Activated CD4-positive, alpha-beta T cell treated with anti-CD3 and anti-CD28 coated beads, Interleukin-2, amount 50 U/mL, for 16 hours (primary cell): ENCODE results near the gene NAA80.
"Not testable (repeated sequence)": the region's sequence is repeated elsewhere in the genome, so short reads cannot be mapped to it uniquely, and the experiment has no call there.

Experiments used
- DNase-seq: peaks from one replicate; pipeline ENCODE4 v3.0.0-alpha.2; 2020

Gene NAA80

GRCh38 chr3:50288387-50289007, 10.7 kb downstream of the NAA80 start:
- DNase-seq = no peak

DNA sequence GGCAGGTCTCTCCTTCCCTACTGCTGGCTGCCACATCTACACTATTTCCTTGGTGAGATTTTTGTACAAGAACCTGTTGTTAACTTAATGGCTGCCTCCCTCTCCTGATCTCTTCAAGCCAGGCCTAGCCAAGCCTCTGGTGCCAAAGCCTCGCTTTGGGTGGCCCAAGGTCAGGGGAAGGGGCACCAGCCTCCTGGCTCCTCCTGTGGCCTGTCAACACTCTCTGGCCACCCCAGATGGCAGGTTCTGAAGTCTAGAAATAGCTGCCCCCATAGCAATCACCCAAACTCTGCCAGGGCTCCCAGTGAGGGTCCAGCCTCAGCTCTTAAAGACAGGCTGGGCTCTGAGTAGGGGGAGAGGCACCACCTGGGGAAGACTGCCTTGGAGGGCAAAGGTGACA, 11.9 kb downstream of the NAA80 start:
- DNase-seq = no peak

GRCh38 chr3:50286322-50287227, 12.6 kb downstream of the NAA80 start:
- no peak for DNase-seq

DNA sequence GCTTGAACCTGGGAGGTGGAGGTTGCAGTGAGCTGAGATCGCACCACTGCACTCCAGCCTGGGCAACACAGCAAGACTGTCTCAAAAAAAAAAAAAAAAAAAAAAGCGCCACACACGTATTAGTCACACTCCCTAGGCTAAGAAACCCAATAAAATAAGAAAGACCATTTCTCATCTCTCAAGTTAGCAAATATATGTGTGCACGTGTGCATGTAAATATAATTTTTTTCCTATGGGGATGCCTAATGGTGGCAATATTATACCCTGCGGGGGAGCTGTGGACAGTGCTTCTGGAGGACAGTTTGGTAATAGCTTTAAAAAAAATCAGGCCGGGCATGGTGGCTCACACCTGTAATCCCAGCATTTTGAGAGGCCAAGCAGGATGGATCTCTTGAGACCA, 15.1 kb downstream of the NAA80 start:
- DNase-seq = not testable (repeated sequence)

DNA sequence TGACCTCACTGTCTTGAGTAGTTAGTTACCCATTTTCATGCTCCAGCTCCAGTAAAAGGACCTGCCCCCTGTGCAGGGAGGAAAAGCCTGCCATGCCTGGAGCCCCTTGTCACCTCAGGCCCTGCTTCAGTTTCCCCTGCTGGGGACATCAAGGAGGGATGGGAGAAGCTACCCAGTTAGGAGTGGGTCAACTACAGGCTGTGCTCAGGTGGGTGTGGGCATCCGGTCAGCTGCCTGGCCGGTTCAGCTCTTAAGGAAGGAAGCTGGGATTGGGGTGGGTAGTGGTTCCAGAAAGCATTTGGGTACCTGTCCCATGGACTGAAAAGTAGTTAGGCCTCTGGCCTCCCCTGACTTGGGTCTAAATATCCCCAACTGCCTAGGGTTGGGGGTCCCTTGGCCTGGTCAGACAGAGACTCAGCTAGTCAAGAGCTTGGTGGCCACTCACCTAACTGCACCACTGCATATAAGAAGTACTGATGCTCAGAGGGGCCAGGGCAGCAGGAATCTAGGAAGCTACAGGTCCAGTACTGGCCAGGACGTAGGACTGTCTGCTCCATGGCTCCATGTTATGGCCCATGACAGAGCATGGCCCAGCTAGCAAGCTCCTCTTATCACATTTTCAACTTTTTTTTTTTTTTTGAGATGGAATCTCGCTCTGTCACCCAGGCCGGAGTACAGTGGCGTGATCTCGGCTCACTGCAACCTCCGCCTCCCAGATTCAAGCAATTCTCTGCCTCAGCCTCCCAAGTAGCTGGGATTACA, 19.8 kb downstream of the NAA80 start:
- DNase-seq = no peak

DNA sequence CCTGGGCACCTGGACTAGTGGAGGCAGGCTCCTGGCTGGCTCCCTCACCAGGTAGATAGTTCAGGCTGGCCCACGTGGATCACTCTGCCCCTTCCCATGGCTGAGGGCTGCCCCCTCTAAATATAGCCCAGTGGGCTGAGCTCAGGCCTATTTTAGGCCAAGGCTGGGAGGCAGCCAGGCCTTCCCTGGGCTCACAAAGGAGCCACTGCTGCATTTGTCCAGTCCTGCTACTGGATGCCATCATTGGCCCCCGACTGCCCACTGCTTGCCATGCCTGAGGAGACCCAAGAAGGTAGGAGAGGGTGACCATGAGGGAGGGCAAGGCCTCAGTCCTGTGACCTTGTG, 20.4 kb downstream of the NAA80 start, which contains the start of gene LSMEM2:
LSMEM2 (plus strand) TSS at position 208 of the 345 bp plus-strand sequence; CDS start at position 235, 27 bp downstream.
- no peak for DNase-seq

GRCh38 chr3:50278123-50278879, 20.9 kb downstream of the NAA80 start:
- DNase-seq = no peak

DNA sequence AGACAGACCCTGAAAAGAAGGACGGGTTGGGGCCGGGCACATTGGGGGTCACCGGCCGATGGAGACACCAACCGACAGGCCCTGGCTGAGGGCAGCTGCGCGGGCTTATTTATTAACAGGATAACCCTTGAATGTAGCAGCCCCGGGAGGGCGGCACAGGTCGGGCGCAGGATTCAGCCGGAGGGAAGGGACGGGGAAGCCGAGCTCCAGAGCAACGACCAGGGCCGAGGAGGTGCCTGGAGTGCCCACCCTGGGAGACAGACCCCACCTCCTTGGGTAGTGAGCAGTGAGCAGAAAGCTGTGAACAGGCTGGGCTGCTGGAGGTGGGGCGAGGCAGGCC, 22.5 kb downstream of the NAA80 start:
- DNase-seq = no peak

DNA sequence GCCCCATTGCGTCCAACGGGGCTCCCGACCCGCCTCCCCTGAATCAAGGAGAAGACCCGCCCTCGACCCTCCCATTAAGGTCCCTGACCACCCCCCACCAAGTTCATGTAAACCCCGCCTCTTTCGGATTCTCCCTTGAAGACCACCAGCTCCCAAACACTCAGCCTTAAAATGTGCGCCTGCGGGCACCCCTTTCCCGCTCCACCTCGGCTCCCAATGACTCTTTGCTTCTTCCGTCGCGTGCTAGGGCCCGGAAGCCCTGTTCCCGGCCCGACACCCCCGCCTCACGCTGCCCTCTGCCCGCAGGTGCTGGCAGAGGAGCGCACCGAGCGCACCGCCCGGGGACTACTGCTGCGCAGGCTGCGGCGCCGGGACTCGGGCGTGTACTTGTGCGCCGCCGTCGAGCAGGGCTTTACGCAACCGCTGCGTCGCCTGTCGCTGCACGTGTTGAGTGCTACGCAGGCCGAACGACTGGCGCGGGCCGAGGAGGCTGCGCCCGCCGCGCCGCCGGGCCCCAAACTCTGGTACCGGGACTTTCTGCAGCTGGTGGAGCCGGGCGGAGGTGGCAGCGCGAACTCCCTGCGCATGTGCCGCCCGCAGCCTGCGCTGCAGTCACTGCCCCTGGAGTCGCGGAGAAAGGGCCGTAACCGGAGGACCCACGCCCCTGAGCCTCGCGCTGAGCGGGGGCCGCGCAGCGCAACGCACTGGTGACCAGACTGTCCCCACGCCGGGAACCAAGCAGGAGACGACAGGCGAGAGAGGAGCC, 23.0 kb downstream of the NAA80 start:
- peak; percentile 42 for DNase-seq

DNA sequence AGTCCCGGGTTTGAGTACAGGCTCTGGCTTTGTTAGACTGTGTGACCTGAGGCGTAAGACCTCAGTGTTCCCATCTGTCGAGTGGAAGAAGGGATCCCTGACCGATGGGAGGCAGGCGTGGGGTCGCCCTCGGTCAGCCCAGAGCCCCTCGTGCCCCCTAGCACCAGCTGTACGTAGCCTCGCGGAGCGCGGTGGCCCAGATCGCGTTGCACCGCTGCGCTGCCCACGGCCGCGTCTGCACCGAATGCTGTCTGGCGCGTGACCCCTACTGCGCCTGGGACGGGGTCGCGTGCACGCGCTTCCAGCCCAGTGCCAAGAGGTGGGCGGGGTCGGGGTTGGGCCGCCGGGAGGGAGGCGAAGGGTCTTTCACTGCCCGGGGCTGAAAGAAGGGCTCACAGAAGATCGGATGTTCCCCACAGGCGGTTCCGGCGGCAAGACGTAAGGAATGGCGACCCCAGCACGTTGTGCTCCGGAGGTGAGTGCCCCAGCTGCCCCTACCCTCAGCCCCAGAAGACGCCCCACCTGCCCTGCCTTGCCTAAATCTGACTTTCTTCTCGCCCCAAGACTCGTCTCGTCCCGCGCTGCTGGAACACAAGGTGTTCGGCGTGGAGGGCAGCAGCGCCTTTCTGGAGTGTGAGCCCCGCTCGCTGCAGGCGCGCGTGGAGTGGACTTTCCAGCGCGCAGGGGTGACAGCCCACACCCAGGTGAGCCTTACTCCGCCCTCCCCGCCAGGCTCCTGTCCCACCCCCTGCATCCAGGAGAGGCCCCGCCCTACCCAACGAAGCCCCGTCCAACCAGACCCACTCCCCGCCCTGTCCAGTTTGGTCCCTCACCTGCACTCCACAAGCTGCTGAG, 23.8 kb downstream of the NAA80 start:
- no peak for DNase-seq

GRCh38 chr3:50274371-50275104, 24.7 kb downstream of the NAA80 start:
- peak; percentile 80 for DNase-seq

DNA sequence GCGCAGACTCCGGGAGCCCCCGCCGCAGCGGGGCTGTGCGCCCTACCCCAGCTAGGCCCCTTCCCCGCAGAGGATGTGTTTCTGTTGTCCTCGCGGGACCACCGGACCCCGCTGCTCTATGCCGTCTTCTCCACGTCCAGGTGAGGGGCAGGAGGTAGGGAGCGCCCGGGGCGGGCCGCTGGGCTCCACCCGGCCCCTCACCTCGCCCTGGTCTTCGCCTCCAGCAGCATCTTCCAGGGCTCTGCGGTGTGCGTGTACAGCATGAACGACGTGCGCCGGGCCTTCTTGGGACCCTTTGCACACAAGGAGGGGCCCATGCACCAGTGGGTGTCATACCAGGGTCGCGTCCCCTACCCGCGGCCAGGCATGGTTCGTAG, 25.5 kb downstream of the NAA80 start:
- DNase-seq = no peak

DNA sequence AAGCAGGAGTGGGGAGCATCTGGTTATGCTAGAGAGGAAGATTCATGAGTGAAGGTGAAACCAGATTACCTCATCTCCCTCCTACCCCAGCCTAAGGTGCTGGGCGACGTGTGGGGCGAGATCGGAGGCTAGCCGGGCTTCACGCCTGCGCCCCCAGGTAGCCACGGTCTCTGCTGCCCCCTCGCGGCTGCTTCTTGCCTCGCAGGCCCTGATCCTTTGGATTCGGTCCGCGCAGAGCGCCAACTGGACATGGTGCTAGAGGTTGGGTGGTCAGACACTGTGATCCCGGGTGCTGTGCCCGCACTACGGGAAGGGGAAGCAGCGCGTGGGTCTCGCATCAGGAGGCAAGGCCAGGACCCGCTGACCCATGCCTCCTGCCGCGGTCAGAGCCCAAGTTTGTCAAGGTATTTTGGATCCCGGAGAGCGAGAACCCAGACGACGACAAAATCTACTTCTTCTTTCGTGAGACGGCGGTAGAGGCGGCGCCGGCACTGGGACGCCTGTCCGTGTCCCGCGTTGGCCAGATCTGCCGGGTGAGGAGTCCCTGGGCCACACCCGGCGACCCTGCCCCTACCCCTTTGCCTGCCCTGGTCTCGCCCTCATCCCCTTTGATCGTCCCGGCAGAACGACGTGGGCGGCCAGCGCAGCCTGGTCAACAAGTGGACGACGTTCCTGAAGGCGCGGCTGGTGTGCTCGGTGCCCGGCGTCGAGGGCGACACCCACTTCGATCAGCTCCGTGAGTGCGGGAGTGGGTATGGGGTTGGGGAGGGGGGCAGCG, 26.1 kb downstream of the NAA80 start:
- peak; percentile 92 for DNase-seq

DNA sequence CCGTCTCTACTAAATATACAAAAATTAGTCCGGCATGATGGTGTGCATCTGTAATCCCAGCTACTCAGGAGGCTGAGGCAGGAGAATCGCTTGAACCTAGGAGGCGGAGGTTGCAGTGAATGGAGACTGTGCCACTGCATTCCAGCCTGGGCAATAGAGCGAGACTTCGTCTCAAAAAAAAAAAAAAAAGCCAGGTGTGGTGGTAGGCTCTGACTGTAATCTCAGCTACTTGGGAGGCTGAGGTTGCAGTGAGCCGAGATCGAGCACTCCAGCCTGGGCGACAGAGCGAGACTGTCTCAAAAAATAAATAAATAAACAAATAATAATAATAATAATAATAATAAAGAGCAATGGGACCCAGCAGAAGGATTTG, 26.7 kb downstream of the NAA80 start:
- not testable (repeated sequence) for DNase-seq

DNA sequence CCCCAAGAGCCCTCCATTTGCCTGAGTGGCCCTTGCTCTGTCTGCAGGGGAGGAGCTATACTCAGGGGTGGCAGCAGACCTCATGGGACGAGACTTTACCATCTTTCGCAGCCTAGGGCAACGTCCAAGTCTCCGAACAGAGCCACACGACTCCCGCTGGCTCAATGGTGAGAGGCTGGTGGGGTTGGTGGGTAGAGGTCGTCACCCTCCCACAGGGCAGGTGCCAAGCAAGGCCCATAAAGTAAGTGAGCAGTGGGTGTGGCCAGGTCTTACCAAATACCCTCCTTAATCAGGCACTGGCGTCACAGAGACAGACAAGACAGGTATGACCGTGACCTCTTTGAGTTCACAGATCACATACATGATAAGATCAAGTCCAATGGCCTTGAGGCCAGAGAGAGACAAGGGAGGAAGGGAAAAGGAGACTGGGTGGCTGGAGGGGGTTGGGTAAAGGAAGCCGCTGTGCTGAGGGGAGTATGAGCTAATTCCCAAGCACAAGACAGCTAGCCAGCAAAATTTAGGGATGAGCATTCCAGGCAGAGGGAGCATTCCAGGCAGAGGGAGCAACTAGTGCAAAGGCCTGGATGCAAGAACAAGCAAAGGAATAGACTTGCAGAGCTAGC, 27.8 kb downstream of the NAA80 start:
- DNase-seq = no peak

GRCh38 chr3:50270422-50271224, 28.6 kb downstream of the NAA80 start:
- DNase-seq = no peak

DNA sequence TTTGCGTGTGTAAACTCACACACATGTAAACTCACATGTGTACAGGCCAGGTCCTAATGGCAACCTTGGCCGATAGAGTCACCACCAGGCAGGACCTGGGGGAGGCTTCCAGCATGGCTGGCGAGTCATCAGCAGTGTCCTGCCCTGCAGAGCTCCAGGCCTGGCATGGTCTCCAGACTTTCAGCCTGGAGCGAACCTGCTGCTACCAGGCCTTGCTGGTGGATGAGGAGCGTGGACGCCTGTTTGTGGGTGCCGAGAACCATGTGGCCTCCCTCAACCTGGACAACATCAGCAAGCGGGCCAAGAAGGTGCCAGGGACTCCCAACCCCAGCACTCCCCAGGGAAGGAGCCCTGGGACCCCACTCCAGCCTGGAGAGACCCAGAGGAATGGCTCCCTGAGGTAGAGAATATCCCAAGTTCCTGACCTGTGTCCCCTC, 29.2 kb downstream of the NAA80 start:
- no peak for DNase-seq

GRCh38 chr3:50269460-50269859, 29.7 kb downstream of the NAA80 start:
- no peak for DNase-seq
